OCI-LY1 (cell line): ENCODE measurements around the gene TESMIN.

Source experiments
- H2AFZ ChIP-seq: fragments of 200-600 bp; sonication (generic), shearing (Covaris generic); 2 replicates; pipeline ENCODE4 v1.6.0; 2014; ENCODE audit warnings: antibody characterized with exemption, mild to moderate bottlenecking, low read length
- H3F3A ChIP-seq: fragments of 200-600 bp; sonication (generic), shearing (Covaris generic); 2 replicates; pipeline ENCODE4 v1.6.0; 2014; ENCODE audit warnings: mild to moderate bottlenecking, antibody characterized with exemption, low read length, moderate library complexity; ENCODE audit not compliant: insufficient read depth
- H3K27ac ChIP-seq: fragments of 200-600 bp; sonication (generic); 2 replicates; pipeline ENCODE4 v1.5.1; 2014; ENCODE audit warnings: low read length, mixed run types, mild to moderate bottlenecking, low read depth; ENCODE audit not compliant: poor library complexity, severe bottlenecking
- H3K27me3 ChIP-seq: fragments of 200-600 bp; sonication (generic); 2 replicates; pipeline ENCODE4 v1.6.0; 2014; ENCODE audit warnings: antibody characterized with exemption, mild to moderate bottlenecking, low read length, moderate library complexity; ENCODE audit not compliant: insufficient read depth
- H3K36me3 ChIP-seq: fragments of 200-600 bp; sonication (generic); 2 replicates; pipeline ENCODE4 v1.6.1; 2014; ENCODE audit warnings: mild to moderate bottlenecking, antibody characterized with exemption, low read length, moderate library complexity, mixed read lengths; ENCODE audit not compliant: insufficient read depth
- H3K4me1 ChIP-seq: fragments of 200-600 bp; sonication (generic); 2 replicates; pipeline ENCODE4 v1.5.1; 2014; ENCODE audit warnings: mild to moderate bottlenecking, low read length, moderate library complexity; ENCODE audit not compliant: insufficient read depth, severe bottlenecking
- H3K4me2 ChIP-seq: fragments of 200-600 bp; sonication (generic), shearing (Covaris generic); 2 replicates; pipeline ENCODE4 v1.6.1; 2014; ENCODE audit warnings: low read length
- H3K4me3 ChIP-seq: fragments of 200-600 bp; sonication (generic); 2 replicates; pipeline ENCODE4 v1.5.1; 2014; ENCODE audit warnings: low read length, low read depth, mild to moderate bottlenecking, mixed read lengths; ENCODE audit not compliant: poor library complexity, severe bottlenecking
- H3K79me2 ChIP-seq: fragments of 200-600 bp; shearing (Covaris generic); 2 replicates; pipeline ENCODE4 v1.6.1; 2016; ENCODE audit warnings: mixed run types, low read length, mixed read lengths; ENCODE audit not compliant: insufficient read depth
- H3K9ac ChIP-seq: fragments of 200-600 bp; sonication (generic), shearing (Covaris generic); 2 replicates; pipeline ENCODE4 v1.6.1; 2014; ENCODE audit warnings: mild to moderate bottlenecking, low read length, mixed read lengths
- H3K9me2 ChIP-seq: fragments of 200-600 bp; sonication (generic), shearing (Covaris generic); 2 replicates; pipeline ENCODE4 v1.6.1; 2014; ENCODE audit warnings: low read depth, mild to moderate bottlenecking, low read length, mixed read lengths
- H3K9me3 ChIP-seq: fragments of 200-600 bp; shearing (Covaris generic); 2 replicates; pipeline ENCODE4 v1.6.1; 2014; ENCODE audit warnings: low read length, mixed read lengths
- H4K20me1 ChIP-seq: fragments of 200-600 bp; sonication (generic), shearing (Covaris generic); 2 replicates; pipeline ENCODE4 v1.6.0; 2016; ENCODE audit warnings: mild to moderate bottlenecking, low read length; ENCODE audit not compliant: insufficient read depth
- CTCF ChIP-seq: fragments of 200-600 bp; sonication (generic), shearing (Covaris generic); IDR thresholded peaks from 2 replicates; pipeline ENCODE4 v1.5.1; 2017; ENCODE audit warnings: mild to moderate bottlenecking, antibody characterized with exemption, low read length, moderate library complexity, mixed read lengths
- EZH2 ChIP-seq: fragments of 200-600 bp; sonication (generic), shearing (Covaris generic); IDR thresholded peaks from 2 replicates; pipeline ENCODE4 v1.8.0; 2017; ENCODE audit warnings: borderline replicate concordance, mixed run types, mild to moderate bottlenecking, antibody characterized with exemption, low read length, moderate library complexity, mixed read lengths

TESMIN gene

DNA sequence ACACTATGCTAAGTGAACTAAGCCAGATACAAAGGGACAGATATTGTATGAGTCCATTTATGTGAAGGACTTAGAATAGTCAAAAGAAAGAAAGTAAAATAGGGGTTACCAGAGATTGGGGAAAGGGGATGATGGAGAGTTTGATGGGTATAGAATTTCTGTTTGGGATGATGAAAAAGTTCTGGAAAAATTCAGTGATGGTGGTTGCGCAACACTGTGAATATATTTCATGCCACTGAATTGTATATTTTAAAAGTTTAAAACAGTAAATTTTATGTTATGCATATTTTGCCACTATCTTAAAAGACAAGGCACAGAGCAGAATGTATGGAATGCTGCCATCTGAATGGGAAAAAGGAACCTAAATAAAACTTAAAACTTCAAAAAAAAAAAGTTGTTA lies 29.2 kb downstream of the TESMIN start:
- no peak for TF ChIP-seq EZH2
- no peak for TF ChIP-seq CTCF
- peaks cover 8% of the 10 kb centered on the region; the same call in 1 of the 2 replicates for H3K9me3 ChIP-seq
- H4K20me1 ChIP-seq, result no peaks in the 10 kb centered on the region
- no peaks in the 10 kb centered on the region for H3K9me2 ChIP-seq
- no peak overlapping the region for H2AFZ ChIP-seq
- H3K9ac ChIP-seq, result no peak overlapping the region
- no peaks in the 10 kb centered on the region for H3K4me1 ChIP-seq
- H3K4me3 ChIP-seq, result no peak overlapping the region
- no peak overlapping the region for H3K27ac ChIP-seq
- no peaks in the 10 kb centered on the region for H3K36me3 ChIP-seq
- peaks cover 10% of the 10 kb centered on the region; the same call in 1 of the 2 replicates for H3K27me3 ChIP-seq
- no peaks in the 10 kb centered on the region for H3F3A ChIP-seq
- no peak overlapping the region for H3K4me2 ChIP-seq
- no peaks in the 10 kb centered on the region for H3K79me2 ChIP-seq

GRCh38 chr11:68721075-68721474 lies 30.2 kb downstream of the TESMIN start:
- Histone ChIP-seq H3K9me3 (peaks cover 8% of the 10 kb centered on the region; the same call in 1 of the 2 replicates), H3K9ac (no peak overlapping the region), H2AFZ (no peak overlapping the region), H3K79me2 (no peaks in the 10 kb centered on the region), H3K27me3 (peaks cover 15% of the 10 kb centered on the region; the same call in 1 of the 2 replicates), H3K4me2 (no peak overlapping the region), H3K9me2 (no peaks in the 10 kb centered on the region), H3K27ac (no peak overlapping the region), H3K4me3 (no peak overlapping the region), H3K4me1 (no peaks in the 10 kb centered on the region), H4K20me1 (no peaks in the 10 kb centered on the region), H3K36me3 (no peaks in the 10 kb centered on the region; the same call in 1 of the 2 replicates), H3F3A (no peaks in the 10 kb centered on the region)
- TF ChIP-seq CTCF (no peak), EZH2 (no peak)

- Histone ChIP-seq H3K27ac (no peak overlapping the region), H3K4me2 (no peak overlapping the region), H3F3A (no peaks in the 10 kb centered on the region), H3K9ac (no peak overlapping the region), H3K9me2 (no peaks in the 10 kb centered on the region), H3K27me3 (peaks cover 12% of the 10 kb centered on the region), H3K4me3 (no peak overlapping the region), H4K20me1 (no peaks in the 10 kb centered on the region), H3K4me1 (no peaks in the 10 kb centered on the region), H2AFZ (no peak overlapping the region), H3K36me3 (no peaks in the 10 kb centered on the region; the same call in 1 of the 2 replicates), H3K9me3 (peaks cover 8% of the 10 kb centered on the region; the same call in 1 of the 2 replicates), H3K79me2 (no peaks in the 10 kb centered on the region)
- TF ChIP-seq EZH2 (no peak), CTCF (no peak)
Measured at GRCh38 chr11:68715456-68716122, 35.7 kb downstream of the TESMIN start.
